Loucy (cell line): ENCODE measurements around the gene DTX3.
"Not testable (repeated sequence)": the region's sequence is repeated elsewhere in the genome, so short reads cannot be mapped to it uniquely, and the experiment has no call there.

ENCODE experiments used
- H2AFZ ChIP-seq: fragments of 200-600 bp; sonication (generic); 2 replicates; pipeline ENCODE4 v1.6.0; 2016; ENCODE audit warnings: antibody characterized with exemption, mild to moderate bottlenecking, low read length, moderate library complexity
- H3F3A ChIP-seq: fragments of 200-600 bp; 2 replicates; pipeline ENCODE4 v1.6.0; 2016; ENCODE audit warnings: antibody characterized with exemption, low read depth, mild to moderate bottlenecking
- H3K27me3 ChIP-seq: fragments of 200-600 bp; sonication (generic); 2 replicates; pipeline ENCODE4 v1.6.1; 2014; ENCODE audit warnings: low read length, mild to moderate bottlenecking; ENCODE audit not compliant: insufficient read depth, poor library complexity, severe bottlenecking
- H3K36me3 ChIP-seq: fragments of 200-600 bp; sonication (generic); 2 replicates; pipeline ENCODE4 v1.6.1; 2016; ENCODE audit warnings: low read length; ENCODE audit not compliant: insufficient read depth
- H3K4me1 ChIP-seq: fragments of 200-600 bp; sonication (generic); 2 replicates; pipeline ENCODE4 v1.5.1; 2014; ENCODE audit warnings: low read length, mild to moderate bottlenecking; ENCODE audit not compliant: insufficient read depth, poor library complexity, severe bottlenecking
- H3K4me2 ChIP-seq: fragments of 200-600 bp; sonication (generic); 2 replicates; pipeline ENCODE4 v1.6.0; 2014; ENCODE audit warnings: antibody characterized with exemption, low read length, low read depth, mild to moderate bottlenecking; ENCODE audit not compliant: poor library complexity, severe bottlenecking
- H3K4me3 ChIP-seq: fragments of 200-600 bp; sonication (generic); 2 replicates; pipeline ENCODE4 v1.5.1; 2014; ENCODE audit warnings: low read length, mild to moderate bottlenecking, mixed read lengths; ENCODE audit not compliant: poor library complexity, severe bottlenecking
- H3K79me2 ChIP-seq: fragments of 200-600 bp; sonication (generic); 2 replicates; pipeline ENCODE4 v1.6.1; 2014; ENCODE audit warnings: low read length; ENCODE audit not compliant: insufficient read depth
- H3K9ac ChIP-seq: fragments of 200-600 bp; sonication (generic); 2 replicates; pipeline ENCODE4 v1.6.0; 2014; ENCODE audit warnings: mild to moderate bottlenecking, low read depth, low read length, moderate library complexity; ENCODE audit not compliant: poor library complexity, severe bottlenecking
- H3K9me2 ChIP-seq: fragments of 200-600 bp; sonication (generic); replicated peaks from 2 replicates; pipeline ENCODE4 v1.6.1; 2016; ENCODE audit warnings: low read depth, low read length, mixed read lengths
- H3K9me3 ChIP-seq: fragments of 200-600 bp; sonication (generic); 2 replicates; pipeline ENCODE4 v1.6.1; 2014; ENCODE audit warnings: mild to moderate bottlenecking, antibody characterized with exemption, low read length, low read depth; ENCODE audit not compliant: insufficient read depth
- H4K20me1 ChIP-seq: fragments of 200-600 bp; sonication (generic); 2 replicates; pipeline ENCODE4 v1.6.0; 2014; ENCODE audit warnings: antibody characterized with exemption, low read length, mild to moderate bottlenecking; ENCODE audit not compliant: insufficient read depth, poor library complexity, severe bottlenecking
- CTCF ChIP-seq: fragments of 200-600 bp; sonication (generic); conservative IDR thresholded peaks from 2 replicates; pipeline ENCODE4 v1.5.1; 2014; ENCODE audit warnings: mild to moderate bottlenecking, antibody characterized with exemption, low read length
- EZH2phosphoT487 ChIP-seq: fragments of 200-600 bp; IDR thresholded peaks from 2 replicates; pipeline ENCODE4 v1.6.1; 2018; ENCODE audit warnings: antibody characterized with exemption, mild to moderate bottlenecking, moderate library complexity, borderline replicate concordance

DTX3 gene

DNA sequence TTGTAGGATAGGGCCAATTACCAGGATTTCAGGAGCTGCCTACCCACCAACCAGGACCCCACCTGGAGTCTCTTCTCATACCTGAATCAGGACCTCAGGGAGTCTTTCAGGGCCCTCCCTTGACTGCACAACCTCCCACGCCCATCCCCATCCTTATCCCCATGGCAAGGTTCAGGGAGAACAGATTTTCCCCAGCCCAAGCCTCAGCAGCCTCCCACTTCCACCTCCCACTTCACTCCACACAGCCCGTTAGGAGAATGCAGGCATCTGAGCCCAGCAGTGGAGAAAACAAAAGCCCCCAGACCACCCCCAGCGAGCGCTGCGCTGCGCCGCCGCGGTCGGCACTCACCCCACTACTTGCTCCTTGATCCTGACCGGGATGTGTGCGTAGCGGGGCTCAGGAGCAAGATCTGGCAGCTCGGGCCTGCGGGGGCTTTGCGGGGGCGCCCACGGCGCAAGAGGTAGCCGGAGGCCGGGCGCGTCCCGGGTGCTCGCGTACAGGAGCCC lies 27.0 kb downstream of the DTX3 start:
- no peak overlapping the region for H3K4me3 ChIP-seq
- no peaks in the 10 kb centered on the region for H3K9me2 ChIP-seq
- H3K9ac ChIP-seq, result no peak overlapping the region
- peaks cover 5% of the 10 kb centered on the region for H3K4me1 ChIP-seq
- no peaks in the 10 kb centered on the region for H3K27me3 ChIP-seq
- no peak overlapping the region for H2AFZ ChIP-seq
- H3K79me2 ChIP-seq, result no peaks in the 10 kb centered on the region
- H3K4me2 ChIP-seq, result no peak overlapping the region
- no peaks in the 10 kb centered on the region for H3K36me3 ChIP-seq
- H3K9me3 ChIP-seq, result no peaks in the 10 kb centered on the region
- H4K20me1 ChIP-seq, result no peaks in the 10 kb centered on the region
- TF ChIP-seq EZH2phosphoT487, result no peak
- TF ChIP-seq CTCF, result no peak
- H3F3A ChIP-seq, result no peaks in the 10 kb centered on the region

DNA sequence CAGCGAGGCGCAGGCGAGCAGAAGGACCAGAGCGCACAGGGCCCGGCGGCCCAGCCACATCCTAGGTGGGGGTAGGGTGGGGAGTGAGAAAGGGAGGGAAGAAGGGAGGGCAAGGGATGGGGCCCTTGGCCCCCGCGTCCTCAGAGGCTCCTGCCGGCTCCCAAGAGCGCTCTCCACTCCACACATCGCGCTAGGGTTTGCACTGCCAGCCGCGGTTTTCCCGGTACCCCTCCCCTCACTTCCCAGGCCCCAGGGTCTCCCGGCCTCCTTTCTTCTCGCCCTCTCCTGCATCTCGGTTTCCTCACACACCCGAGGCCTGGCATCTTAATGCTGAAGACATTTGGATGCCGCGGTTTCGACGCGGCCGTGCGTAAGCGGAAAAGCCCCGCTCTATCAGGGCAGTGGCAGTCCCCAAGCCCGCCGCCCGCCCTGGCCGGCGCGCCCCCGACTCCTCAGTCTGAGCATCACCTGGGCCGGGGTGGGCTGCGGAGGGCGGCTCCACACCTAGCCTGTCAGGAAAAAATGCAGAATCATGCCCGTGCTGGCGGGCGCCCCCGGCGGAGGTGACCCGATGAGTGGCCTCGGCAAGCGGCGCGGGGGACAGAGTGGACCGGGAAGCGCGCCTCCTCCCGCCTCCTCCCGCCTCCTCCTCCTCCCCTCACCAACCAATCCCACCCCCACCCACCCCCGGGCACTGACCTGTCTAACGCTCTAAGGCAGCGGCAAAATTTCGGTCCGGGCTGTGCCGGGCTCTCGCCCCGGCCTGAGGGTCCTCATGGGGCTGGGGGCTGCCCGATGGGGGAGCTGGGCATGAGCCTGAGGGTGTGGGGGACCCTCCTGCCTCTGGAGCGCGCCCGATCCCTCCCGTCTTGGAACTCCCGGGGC lies 27.7 kb downstream of the DTX3 start:
- peak overlapping the region; percentile 98; the same call in 1 of the 2 replicates for H2AFZ ChIP-seq
- no peaks in the 10 kb centered on the region for H3K27me3 ChIP-seq
- H3K4me3 ChIP-seq, result peak overlapping the region; percentile 67
- peak overlapping the region; percentile 59 for H3K9ac ChIP-seq
- H3K4me1 ChIP-seq, result peaks cover 5% of the 10 kb centered on the region
- H3K9me3 ChIP-seq, result no peaks in the 10 kb centered on the region
- H3K9me2 ChIP-seq, result no peaks in the 10 kb centered on the region
- no peaks in the 10 kb centered on the region for H3F3A ChIP-seq
- H3K4me2 ChIP-seq, result peak overlapping the region; percentile 90
- H3K79me2 ChIP-seq, result no peaks in the 10 kb centered on the region
- no peaks in the 10 kb centered on the region for H3K36me3 ChIP-seq
- no peaks in the 10 kb centered on the region for H4K20me1 ChIP-seq
- TF ChIP-seq EZH2phosphoT487 (no peak), CTCF (no peak)

GRCh38 chr12:57632958-57633840 lies 28.6 kb downstream of the DTX3 start, which contains the start of gene B4GALNT1:
Gene B4GALNT1 (minus strand): TSS chr12:57633201. CDS start chr12:57632132, 1,069 bp downstream.
- H3K4me3 ChIP-seq, result peak within 1 kb of the TSS; percentile 67
- peak within 1 kb of the TSS; percentile 90 for H3K4me2 ChIP-seq
- H3K79me2 ChIP-seq, result no peaks in the 10 kb centered on the region
- no peaks in the 10 kb centered on the region for H3F3A ChIP-seq
- peak within 1 kb of the TSS; percentile 59 for H3K9ac ChIP-seq
- no peaks in the 10 kb centered on the region for H4K20me1 ChIP-seq
- H2AFZ ChIP-seq, result peak within 1 kb of the TSS; percentile 98
- H3K4me1 ChIP-seq, result peaks cover 5% of the 10 kb centered on the region
- no peaks in the 10 kb centered on the region for H3K36me3 ChIP-seq
- H3K9me3 ChIP-seq, result no peaks in the 10 kb centered on the region
- peak; percentile 77 for TF ChIP-seq CTCF
- no peak for TF ChIP-seq EZH2phosphoT487
- no peaks in the 10 kb centered on the region for H3K9me2 ChIP-seq
- no peaks in the 10 kb centered on the region for H3K27me3 ChIP-seq

- not testable (repeated sequence) for H3K4me2 ChIP-seq, H3K9ac ChIP-seq, H3K79me2 ChIP-seq, H3K4me1 ChIP-seq, H3K9me3 ChIP-seq, H2AFZ ChIP-seq, H3K36me3 ChIP-seq, H3F3A ChIP-seq, H3K27me3 ChIP-seq, H3K4me3 ChIP-seq, H4K20me1 ChIP-seq, H3K9me2 ChIP-seq
Observed at GRCh38 chr12:57636731-57637130, 32.1 kb downstream of the DTX3 start.
